Suprapubic skin (tissue), 4 donors: ENCODE results near the gene CDC42SE1. TPM values are rescaled to one million over a fixed set of nuclear protein-coding genes. Genes with fewer than 3 reads are reported as not detected.

Experiments
- DNase-seq, 2 donors: peaks; one replicate each; pipeline ENCODE4 v3.0.0-alpha.2; 2019; ENCODE audit warnings: low spot score in 2 of 2
- H3K27ac ChIP-seq: fragments of 200-600 bp; sonication (generic); one replicate; pipeline ENCODE4 v1.5.1; 2019
- H3K27me3 ChIP-seq: fragments of 200-600 bp; sonication (generic); one replicate; pipeline ENCODE4 v1.5.1; 2019
- H3K36me3 ChIP-seq: fragments of 200-600 bp; sonication (generic); one replicate; pipeline ENCODE4 v1.5.1; 2019
- H3K4me1 ChIP-seq: fragments of 200-600 bp; sonication (generic); one replicate; pipeline ENCODE4 v1.5.1; 2019
- H3K4me3 ChIP-seq: fragments of 200-600 bp; sonication (generic); one replicate; pipeline ENCODE4 v1.5.1; 2019; ENCODE audit warnings: mild to moderate bottlenecking
- H3K9me3 ChIP-seq: fragments of 200-600 bp; sonication (generic); one replicate; pipeline ENCODE4 v1.5.1; 2019
- CTCF ChIP-seq, 2 donors: fragments of 200-600 bp in 1 of 2; fragments of 450-650 bp in 1 of 2; sonication (generic) in 1 of 2; IDR thresholded peaks; one replicate each; pipeline ENCODE4 v1.5.1; 2016 to 2019; ENCODE audit warnings: antibody characterized with exemption in 2 of 2, mild to moderate bottlenecking in 1 of 2, moderate library complexity in 1 of 2
- EP300 ChIP-seq: sonication (generic); formaldehyde crosslinking; IDR thresholded peaks from one replicate; pipeline ENCODE4 v1.6.1; 2017; ENCODE audit warnings: antibody characterized with exemption
- POLR2A ChIP-seq, 2 donors: fragments of 450-650 bp; IDR thresholded peaks; one replicate each; pipeline ENCODE4 v1.6.1; 2017; ENCODE audit warnings: antibody characterized with exemption in 2 of 2, mild to moderate bottlenecking in 2 of 2, moderate library complexity in 2 of 2
- POLR2AphosphoS5 ChIP-seq, 3 donors: sonication (generic); formaldehyde crosslinking; IDR thresholded peaks; one replicate each; pipeline ENCODE4 v1.6.1; 2017; ENCODE audit warnings: antibody characterized with exemption in 3 of 3
- WGBS: methylation state at CpG from one replicate; pipeline ENCODE4 v1.1.5; 2018; 5-methylcytosine and 5-hydroxymethylcytosine counted together
- total RNA-seq, 4 donors: library from RNA; depleted of rRNA; stranded (reverse); fragments of >200 nt; gene quantifications; one replicate each; pipeline ENCODE4 v1.1.0, GENCODE V29; 2016

CDC42SE1 gene
- total RNA-seq, 4 donors from 2014 or later = 109 to 122 (median 115) TPM

GRCh38 chr1:151060007-151060656 is 710 bp upstream of the CDC42SE1 start, which contains the start of gene MLLT11:
Gene MLLT11, plus strand, starts transcription at chr1:151060397. Its CDS starts 6,828 bp downstream, at chr1:151067225.
- no peak for DNase-seq

GRCh38 chr1:151058692-151059091 is 730 bp downstream of the CDC42SE1 start:
- DNase-seq = peak; percentile 83 to 85
- peak in 2 of 3 donors; percentile 58 to 66 for TF ChIP-seq POLR2AphosphoS5 (IDR thresholded peaks at IDR 0.05)
- TF ChIP-seq CTCF (IDR thresholded peaks at IDR 0.05) = no peak
- TF ChIP-seq EP300 = no peak
- TF ChIP-seq POLR2A (IDR thresholded peaks at IDR 0.05) = no peak
- H3K9me3 ChIP-seq = no peaks in the 10 kb centered on the region
- H3K27ac ChIP-seq = peak overlapping the region; percentile 95
- H3K4me3 ChIP-seq = peak overlapping the region; percentile 85
- WGBS = 0% methylated on average over 10 of the region's 10 CpGs
- H3K4me1 ChIP-seq = peaks cover 45% of the 10 kb centered on the region
- H3K36me3 ChIP-seq = peaks cover 24% of the 10 kb centered on the region
- no peaks in the 10 kb centered on the region for H3K27me3 ChIP-seq

More at GRCh38 chr1:151060007-151060656, 710 bp upstream of the CDC42SE1 start, which contains the start of gene MLLT11:
- H3K4me3 ChIP-seq = peak within 1 kb of the TSS; percentile 85
- H3K27ac ChIP-seq = peak within 1 kb of the TSS; percentile 95
- TF ChIP-seq POLR2AphosphoS5 (IDR thresholded peaks at IDR 0.05) (no peak), POLR2A (IDR thresholded peaks at IDR 0.05) (no peak), EP300 (no peak), CTCF (IDR thresholded peaks at IDR 0.05) (no peak)
- H3K9me3 ChIP-seq = no peaks in the 10 kb centered on the region
- H3K27me3 ChIP-seq = no peaks in the 10 kb centered on the region
- peaks cover 45% of the 10 kb centered on the region for H3K4me1 ChIP-seq
- 4% methylated on average over 15 of the region's 15 CpGs for WGBS
- H3K36me3 ChIP-seq = peaks cover 10% of the 10 kb centered on the region

GRCh38 chr1:151056149-151056548 is 3.3 kb downstream of the CDC42SE1 start:
- H3K27me3 ChIP-seq = no peaks in the 10 kb centered on the region
- H3K36me3 ChIP-seq = peaks cover 48% of the 10 kb centered on the region
- 47% methylated on average over 2 of the region's 2 CpGs for WGBS
- H3K9me3 ChIP-seq = no peaks in the 10 kb centered on the region
- H3K4me3 ChIP-seq = peak overlapping the region; percentile 85
- peaks cover 48% of the 10 kb centered on the region for H3K4me1 ChIP-seq
- peak overlapping the region; percentile 95 for H3K27ac ChIP-seq
- no peak for TF ChIP-seq POLR2A (IDR thresholded peaks at IDR 0.05)
- no peak for TF ChIP-seq POLR2AphosphoS5 (IDR thresholded peaks at IDR 0.05)
- no peak for TF ChIP-seq CTCF (IDR thresholded peaks at IDR 0.05)
- no peak for TF ChIP-seq EP300
- DNase-seq = no peak

- TF ChIP-seq POLR2AphosphoS5 (IDR thresholded peaks at IDR 0.05) = no peak
- TF ChIP-seq CTCF (IDR thresholded peaks at IDR 0.05) = no peak
- TF ChIP-seq POLR2A (IDR thresholded peaks at IDR 0.05) = no peak
- TF ChIP-seq EP300 = no peak
- no peaks in the 10 kb centered on the region for H3K9me3 ChIP-seq
- WGBS = 78% methylated on average over 1 of the region's 2 CpGs
- peaks cover 48% of the 10 kb centered on the region for H3K36me3 ChIP-seq
- peaks cover 48% of the 10 kb centered on the region for H3K4me1 ChIP-seq
- H3K27me3 ChIP-seq = no peaks in the 10 kb centered on the region
- no peak for DNase-seq
- peak overlapping the region; percentile 95 for H3K27ac ChIP-seq
- peak overlapping the region; percentile 85 for H3K4me3 ChIP-seq
Measured at GRCh38 chr1:151055581-151055980, 3.8 kb downstream of the CDC42SE1 start.

GRCh38 chr1:151054971-151055547 is 4.4 kb downstream of the CDC42SE1 start:
- peaks cover 43% of the 10 kb centered on the region for H3K4me1 ChIP-seq
- H3K27ac ChIP-seq = peak overlapping the region; percentile 95
- H3K9me3 ChIP-seq = no peaks in the 10 kb centered on the region
- TF ChIP-seq POLR2A (IDR thresholded peaks at IDR 0.05) = no peak
- TF ChIP-seq POLR2AphosphoS5 (IDR thresholded peaks at IDR 0.05) = no peak
- TF ChIP-seq CTCF (IDR thresholded peaks at IDR 0.05) = no peak
- no peak for TF ChIP-seq EP300
- no peak overlapping the region for H3K4me3 ChIP-seq
- H3K36me3 ChIP-seq = peaks cover 48% of the 10 kb centered on the region
- no peaks in the 10 kb centered on the region for H3K27me3 ChIP-seq
- DNase-seq = no peak
- WGBS = 92% methylated on average over 4 of the region's 4 CpGs
